HEK293 (cell line): Measurements from ENCODE around the gene ATP13A4.

Source experiments
- ATF2 ChIP-seq: fragments of 450-650 bp; formaldehyde crosslinking; IDR thresholded peaks from 2 replicates; pipeline ENCODE4 v1.5.1; 2016; ENCODE audit warnings: missing biosample characterization, missing genetic modification characterization, low read depth
- OVOL3 ChIP-seq: fragments of 450-650 bp; formaldehyde crosslinking; IDR thresholded peaks from 2 replicates; pipeline ENCODE4 v1.5.1; 2016; ENCODE audit warnings: missing biosample characterization, missing genetic modification characterization
- SCRT1 ChIP-seq: fragments of 450-650 bp; formaldehyde crosslinking; IDR thresholded peaks from 2 replicates; pipeline ENCODE4 v1.5.1; 2016; ENCODE audit warnings: missing biosample characterization, missing genetic modification characterization, borderline replicate concordance
- YY1 ChIP-seq: fragments of 450-650 bp; formaldehyde crosslinking; IDR thresholded peaks from 2 replicates; pipeline ENCODE4 v1.5.1; 2018; ENCODE audit warnings: missing biosample characterization, missing genetic modification characterization
- ZBTB7A ChIP-seq: fragments of 450-650 bp; formaldehyde crosslinking; IDR thresholded peaks from 2 replicates; pipeline ENCODE4 v1.5.1; 2016; ENCODE audit warnings: low read depth, missing biosample characterization, missing genetic modification characterization
- ZBTB8A ChIP-seq: fragments of 450-650 bp; formaldehyde crosslinking; IDR thresholded peaks from 2 replicates; pipeline ENCODE4 v1.5.1; 2016; ENCODE audit warnings: missing biosample characterization, missing genetic modification characterization
- ZNF138 ChIP-seq: fragments of 450-650 bp; formaldehyde crosslinking; IDR thresholded peaks from 2 replicates; pipeline ENCODE4 v1.5.1; 2016; ENCODE audit warnings: missing biosample characterization, missing genetic modification characterization, borderline replicate concordance
- ZNF473 ChIP-seq: fragments of 450-650 bp; formaldehyde crosslinking; IDR thresholded peaks from 2 replicates; pipeline ENCODE4 v1.5.1; 2017; ENCODE audit warnings: missing biosample characterization, missing genetic modification characterization
- TF ChIP-seq, protein P1 (sequence below): fragments of 450-650 bp; formaldehyde crosslinking; IDR thresholded peaks from 2 replicates; pipeline ENCODE4 v1.5.1; 2016; ENCODE audit warnings: missing biosample characterization, missing genetic modification characterization

GRCh38 chr3:193489949-193490348 lies 64.7 kb downstream of the ATP13A4 start:
- TF ChIP-seq YY1 (tag by site-specific recombination) (no peak), ZNF473 (tag by site-specific recombination) (no peak), ZBTB7A (tag by site-specific recombination) (no peak), SCRT1 (no peak), ZBTB8A (tag by site-specific recombination) (no peak), ATF2 (no peak), ZNF138 (tag by site-specific recombination) (no peak), OVOL3 (tag by site-specific recombination) (no peak)
- TF ChIP-seq, protein P1, sequence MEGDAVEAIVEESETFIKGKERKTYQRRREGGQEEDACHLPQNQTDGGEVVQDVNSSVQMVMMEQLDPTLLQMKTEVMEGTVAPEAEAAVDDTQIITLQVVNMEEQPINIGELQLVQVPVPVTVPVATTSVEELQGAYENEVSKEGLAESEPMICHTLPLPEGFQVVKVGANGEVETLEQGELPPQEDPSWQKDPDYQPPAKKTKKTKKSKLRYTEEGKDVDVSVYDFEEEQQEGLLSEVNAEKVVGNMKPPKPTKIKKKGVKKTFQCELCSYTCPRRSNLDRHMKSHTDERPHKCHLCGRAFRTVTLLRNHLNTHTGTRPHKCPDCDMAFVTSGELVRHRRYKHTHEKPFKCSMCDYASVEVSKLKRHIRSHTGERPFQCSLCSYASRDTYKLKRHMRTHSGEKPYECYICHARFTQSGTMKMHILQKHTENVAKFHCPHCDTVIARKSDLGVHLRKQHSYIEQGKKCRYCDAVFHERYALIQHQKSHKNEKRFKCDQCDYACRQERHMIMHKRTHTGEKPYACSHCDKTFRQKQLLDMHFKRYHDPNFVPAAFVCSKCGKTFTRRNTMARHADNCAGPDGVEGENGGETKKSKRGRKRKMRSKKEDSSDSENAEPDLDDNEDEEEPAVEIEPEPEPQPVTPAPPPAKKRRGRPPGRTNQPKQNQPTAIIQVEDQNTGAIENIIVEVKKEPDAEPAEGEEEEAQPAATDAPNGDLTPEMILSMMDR (tag by site-specific recombination): no peak
